ENCODE measurements around the gene NAALADL2. TPM values are rescaled to one million over a fixed set of nuclear protein-coding genes. Genes with fewer than 3 reads are reported as not detected.
A peak's percentile ranks its signal among the peaks of the same experiment; 100 is the strongest.
"Not testable (repeated sequence)": the region's sequence is repeated elsewhere in the genome, so short reads cannot be mapped to it uniquely, and the experiment has no call there.

NAALADL2 gene
- total RNA-seq, 2 donors from 2014 or later, result 0.35 TPM; not detected in 1

- DNase-seq (ENCODE audit: low spot score in 2 of 2), result no peak
- H3K36me3 Mint-ChIP-seq, result no peaks in the 10 kb centered on the region
- peaks cover 5 to 10% of the 10 kb centered on the region in 2 donors for H3K9me3 Mint-ChIP-seq
- ATAC-seq, result no peak
- no peak overlapping the region for H3K27ac Mint-ChIP-seq
Measured at GRCh38 chr3:175748087-175748730, 889.1 kb downstream of the NAALADL2 start.

GRCh38 chr3:175749981-175750380 is 890.8 kb downstream of the NAALADL2 start:
- H3K27ac Mint-ChIP-seq, result no peak overlapping the region
- ATAC-seq (no peak), DNase-seq (ENCODE audit: low spot score in 2 of 2) (no peak)
- no peaks in the 10 kb centered on the region for H3K36me3 Mint-ChIP-seq
- H3K9me3 Mint-ChIP-seq, result peaks cover 0 to 5% of the 10 kb centered on the region in 2 donors

DNA sequence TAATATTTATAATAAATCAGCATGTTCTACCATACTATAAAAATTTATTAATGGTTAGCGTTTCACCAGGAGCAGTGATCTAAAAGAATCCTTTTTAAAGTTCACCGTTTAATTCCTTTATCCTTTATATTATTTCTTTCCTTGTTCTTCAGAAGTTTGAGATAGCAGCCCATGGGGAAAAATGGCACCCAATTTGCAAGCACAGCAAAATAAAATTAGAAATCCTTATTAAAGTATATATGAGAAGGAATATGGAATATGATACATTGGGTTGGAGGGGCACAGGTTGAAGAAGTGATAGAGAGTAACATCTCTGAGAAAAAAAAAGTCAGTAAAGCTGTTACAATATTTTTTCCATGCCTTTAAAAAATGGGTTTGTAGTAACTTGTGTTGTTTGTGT is 892.0 kb downstream of the NAALADL2 start:
- H3K9me3 Mint-ChIP-seq, result peaks cover 0 to 5% of the 10 kb centered on the region in 2 donors
- DNase-seq (ENCODE audit: low spot score in 2 of 2), result no peak
- no peaks in the 10 kb centered on the region for H3K36me3 Mint-ChIP-seq
- no peak overlapping the region for H3K27ac Mint-ChIP-seq
- ATAC-seq, result no peak

DNA sequence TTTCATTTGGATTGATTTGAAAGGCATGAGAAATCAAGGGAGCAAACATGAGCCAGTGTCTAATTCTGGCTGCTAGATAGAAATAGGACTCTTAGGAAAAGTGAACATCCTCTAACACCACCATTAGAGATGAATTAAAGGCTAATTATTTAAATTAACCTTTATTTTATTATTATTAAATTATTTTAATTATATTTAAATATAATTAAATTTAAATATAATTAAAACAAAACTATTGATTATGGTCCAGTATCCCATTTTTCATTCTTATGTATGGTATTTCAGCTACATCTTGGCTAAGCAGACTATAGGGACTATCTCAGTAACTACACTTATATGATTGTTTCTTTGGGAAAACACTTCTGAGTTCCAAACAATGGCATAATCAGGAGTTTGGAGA is 904.8 kb downstream of the NAALADL2 start:
- no peak for DNase-seq (ENCODE audit: low spot score in 2 of 2)
- Mint-ChIP-seq H3K27ac (peak overlapping the region in 1 of 2 donors; percentile 31), H3K9me3 (peaks cover 7 to 12% of the 10 kb centered on the region in 2 donors), H3K36me3 (no peaks in the 10 kb centered on the region)
- ATAC-seq, result no peak

DNA sequence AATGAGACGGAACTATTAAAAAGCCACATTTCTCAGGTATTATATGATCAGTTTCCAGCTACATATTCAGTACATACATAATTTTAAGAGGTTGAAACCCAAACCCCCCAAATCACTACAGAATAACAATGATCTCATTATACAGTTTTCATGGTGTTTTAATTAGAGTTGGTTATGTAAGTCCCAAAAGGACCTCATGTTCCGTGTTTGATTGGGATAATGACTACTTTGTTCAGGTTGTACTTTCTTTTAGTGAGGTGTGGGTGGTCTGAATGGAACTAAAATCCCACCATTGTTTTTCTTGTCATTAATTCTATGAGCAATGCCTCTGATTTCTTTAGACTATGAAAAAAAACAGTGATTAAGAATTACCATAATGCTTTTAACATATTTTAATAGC is 905.6 kb downstream of the NAALADL2 start:
- ATAC-seq, result no peak
- Mint-ChIP-seq H3K9me3 (peaks cover 3 to 12% of the 10 kb centered on the region in 2 donors), H3K27ac (no peak overlapping the region), H3K36me3 (no peaks in the 10 kb centered on the region)
- no peak for DNase-seq (ENCODE audit: low spot score in 2 of 2)

DNA sequence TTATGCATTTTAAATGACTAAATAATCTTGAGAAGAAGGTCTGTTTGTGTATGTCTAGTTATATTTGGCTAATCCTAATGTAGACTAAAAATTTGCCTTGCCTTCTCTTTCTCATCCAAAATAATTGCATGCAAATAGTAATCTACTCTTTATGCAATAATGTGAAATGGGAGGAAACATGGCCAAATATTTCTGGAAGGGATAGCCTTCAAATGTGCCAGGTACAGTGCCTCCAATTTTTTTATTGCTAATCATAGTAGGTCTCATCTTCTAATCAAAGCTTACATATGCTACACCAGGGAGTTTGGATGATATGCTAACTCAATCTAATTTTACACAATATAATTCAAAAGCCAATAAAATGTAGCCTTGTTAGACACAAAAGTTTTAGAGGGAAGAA is 911.3 kb downstream of the NAALADL2 start:
- no peak for DNase-seq (ENCODE audit: low spot score in 2 of 2)
- no peak for ATAC-seq
- Mint-ChIP-seq H3K27ac (no peak overlapping the region), H3K36me3 (no peaks in the 10 kb centered on the region), H3K9me3 (peaks cover 0 to 10% of the 10 kb centered on the region in 2 donors)

DNA sequence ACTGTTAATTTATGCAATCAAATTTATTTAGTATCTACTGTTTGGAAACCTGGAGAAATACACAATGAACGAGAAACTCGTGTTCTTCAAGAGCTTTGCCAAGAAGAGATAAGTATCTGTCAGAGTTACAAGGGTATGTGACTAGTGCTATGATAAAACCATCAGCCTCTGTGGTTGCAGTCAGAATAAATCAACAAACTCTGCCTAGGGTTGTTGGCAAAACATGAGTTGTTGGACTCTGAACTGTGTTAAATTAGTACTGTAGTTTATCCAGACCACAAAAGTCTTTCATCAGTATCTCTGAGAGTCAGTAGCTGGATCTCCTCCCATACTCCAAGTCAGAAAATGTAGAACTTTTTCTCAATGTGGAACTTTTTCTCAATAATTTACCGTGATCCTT is 918.4 kb downstream of the NAALADL2 start:
- Mint-ChIP-seq H3K36me3 (no peaks in the 10 kb centered on the region), H3K27ac (no peak overlapping the region), H3K9me3 (peaks cover 5 to 9% of the 10 kb centered on the region in 2 donors)
- ATAC-seq, result no peak
- no peak for DNase-seq (ENCODE audit: low spot score in 2 of 2)

- Mint-ChIP-seq H3K27ac (no peak overlapping the region), H3K36me3 (no peaks in the 10 kb centered on the region), H3K9me3 (peaks cover 5 to 6% of the 10 kb centered on the region in 2 donors)
- DNase-seq (ENCODE audit: low spot score in 2 of 2) (no peak), ATAC-seq (no peak)
Measured at GRCh38 chr3:175777965-175778364, 918.8 kb downstream of the NAALADL2 start.

- H3K9me3 Mint-ChIP-seq, result peaks cover 5 to 6% of the 10 kb centered on the region in 2 donors
- H3K36me3 Mint-ChIP-seq, result no peaks in the 10 kb centered on the region
- ATAC-seq (no peak), DNase-seq (ENCODE audit: low spot score in 2 of 2) (no peak)
- no peak overlapping the region for H3K27ac Mint-ChIP-seq
Measured at GRCh38 chr3:175778994-175779393, 919.9 kb downstream of the NAALADL2 start.

GRCh38 chr3:175787109-175787508 is 928.0 kb downstream of the NAALADL2 start:
- not testable (repeated sequence) for H3K27ac Mint-ChIP-seq; H3K9me3 Mint-ChIP-seq; DNase-seq (ENCODE audit: low spot score in 2 of 2); H3K36me3 Mint-ChIP-seq; ATAC-seq

DNA sequence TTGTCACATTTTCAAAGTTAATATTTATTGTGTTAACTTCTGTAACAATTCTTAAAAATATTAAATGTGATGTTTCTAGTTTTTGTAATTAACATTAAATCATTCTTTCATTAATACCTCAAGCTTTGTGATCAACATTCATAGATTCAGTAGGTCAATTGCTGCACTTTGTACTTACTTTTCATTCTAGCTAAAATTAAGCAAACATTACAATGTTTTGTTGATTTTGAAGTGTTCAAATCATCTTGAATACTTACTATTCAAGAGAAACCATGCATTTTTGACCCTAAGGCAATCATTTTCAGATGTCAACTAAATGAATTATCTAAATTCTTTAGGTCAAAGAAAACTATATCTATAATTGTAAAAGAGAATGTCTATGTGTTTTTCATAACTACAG is 933.1 kb downstream of the NAALADL2 start:
- H3K36me3 Mint-ChIP-seq, result no peaks in the 10 kb centered on the region
- ATAC-seq, result no peak
- no peak overlapping the region for H3K27ac Mint-ChIP-seq
- peaks cover 0 to 7% of the 10 kb centered on the region in 2 donors for H3K9me3 Mint-ChIP-seq
- no peak for DNase-seq (ENCODE audit: low spot score in 2 of 2)

- peaks cover 0 to 7% of the 10 kb centered on the region in 2 donors for H3K9me3 Mint-ChIP-seq
- ATAC-seq (no peak), DNase-seq (ENCODE audit: low spot score in 2 of 2) (no peak)
- H3K27ac Mint-ChIP-seq, result no peak overlapping the region
- no peaks in the 10 kb centered on the region for H3K36me3 Mint-ChIP-seq
Measured at GRCh38 chr3:175798326-175798725, 939.2 kb downstream of the NAALADL2 start.

- H3K9me3 Mint-ChIP-seq, result peaks cover 0 to 4% of the 10 kb centered on the region in 2 donors
- no peaks in the 10 kb centered on the region for H3K36me3 Mint-ChIP-seq
- DNase-seq (ENCODE audit: low spot score in 2 of 2), result no peak
- H3K27ac Mint-ChIP-seq, result no peak overlapping the region
- no peak for ATAC-seq
Measured at GRCh38 chr3:175805825-175806224, 946.7 kb downstream of the NAALADL2 start.

DNA sequence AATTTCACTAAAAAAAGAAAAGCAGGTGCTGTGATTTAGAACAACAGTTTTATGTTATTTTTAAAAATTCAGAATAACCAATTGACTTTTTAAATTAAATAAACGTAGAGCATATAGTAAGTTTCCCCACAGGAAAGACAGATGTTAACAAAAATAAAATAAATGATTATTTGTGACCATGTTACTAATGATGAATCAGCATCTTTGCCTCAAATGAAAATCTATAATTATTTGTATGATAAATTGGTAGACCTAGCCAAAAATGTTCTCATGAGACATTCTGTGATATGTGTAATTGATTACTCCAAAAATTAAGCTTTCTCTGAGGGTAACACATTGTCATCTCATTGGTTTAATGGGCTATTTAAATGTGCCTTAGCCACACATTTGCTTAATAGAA is 948.0 kb downstream of the NAALADL2 start:
- ATAC-seq (no peak), DNase-seq (ENCODE audit: low spot score in 2 of 2) (no peak)
- Mint-ChIP-seq H3K9me3 (peaks cover 3% of the 10 kb centered on the region in 2 donors), H3K36me3 (no peaks in the 10 kb centered on the region), H3K27ac (no peak overlapping the region)

DNA sequence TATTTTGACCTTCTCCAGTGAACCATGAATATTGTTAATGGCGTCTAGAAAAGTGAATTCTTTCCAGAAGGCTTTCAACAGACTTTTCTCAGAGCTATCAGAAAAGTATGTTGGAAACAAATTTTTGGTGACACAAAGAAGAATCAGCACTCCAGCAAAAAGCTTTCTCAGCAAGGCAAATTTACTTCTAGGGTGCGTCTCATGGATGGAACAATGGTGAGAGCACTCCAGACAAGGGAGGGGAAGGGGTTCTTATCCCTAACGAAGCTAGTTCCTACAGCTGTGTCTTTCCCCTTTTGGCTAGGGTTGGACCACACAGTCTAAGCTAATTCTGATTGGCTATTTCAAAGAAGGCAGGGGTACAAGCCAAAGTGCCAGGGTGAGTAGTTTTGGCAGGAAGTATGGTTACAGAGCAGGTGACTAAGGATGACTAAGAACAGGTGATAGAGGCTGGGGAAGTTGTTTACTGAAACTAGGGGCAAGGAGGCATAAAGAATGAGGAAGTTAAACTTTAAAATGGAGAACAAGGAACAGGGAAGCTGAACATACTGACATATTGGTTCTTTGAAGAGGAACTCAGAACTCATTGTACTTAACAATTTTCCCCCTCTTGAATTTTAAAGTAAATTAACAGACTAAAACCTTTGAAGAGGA is 959.8 kb downstream of the NAALADL2 start:
- no peak overlapping the region for H3K27ac Mint-ChIP-seq
- DNase-seq (ENCODE audit: low spot score in 2 of 2) (no peak), ATAC-seq (no peak)
- peaks cover 17 to 32% of the 10 kb centered on the region in 2 donors for H3K9me3 Mint-ChIP-seq
- H3K36me3 Mint-ChIP-seq, result peaks cover 0 to 6% of the 10 kb centered on the region in 2 donors

- H3K27ac Mint-ChIP-seq, result not testable (repeated sequence)
- peaks cover 22 to 28% of the 10 kb centered on the region in 2 donors for H3K9me3 Mint-ChIP-seq
Measured at GRCh38 chr3:175822766-175823491, 963.8 kb downstream of the NAALADL2 start.

GRCh38 chr3:175825016-175825580 is 966.0 kb downstream of the NAALADL2 start:
- not testable (repeated sequence) for DNase-seq (ENCODE audit: low spot score in 2 of 2); H3K36me3 Mint-ChIP-seq; H3K27ac Mint-ChIP-seq; ATAC-seq
- peaks cover 14 to 20% of the 10 kb centered on the region in 2 donors for H3K9me3 Mint-ChIP-seq

More at GRCh38 chr3:175822766-175823491, 963.8 kb downstream of the NAALADL2 start:
- H3K36me3 Mint-ChIP-seq; ATAC-seq; DNase-seq (ENCODE audit: low spot score in 2 of 2): not testable (repeated sequence)
